CD14-positive monocyte (primary cell): ENCODE measurements around the gene COLEC11. TPM values are rescaled to one million over a fixed set of nuclear protein-coding genes. Genes with fewer than 3 reads are reported as not detected.
A peak's percentile ranks its signal among the peaks of the same experiment; 100 is the strongest.

Experiments
- DNase-seq, 3 donors: peaks; one replicate each; pipeline ENCODE4 v3.0.0-alpha.2; 2011 to 2022
- H2AFZ ChIP-seq: 2 replicates; pipeline ENCODE4 v1.6.0; 2012; ENCODE audit warnings: mild to moderate bottlenecking, low read depth, low read length, inconsistent platforms; ENCODE audit not compliant: insufficient read depth, poor library complexity, severe bottlenecking
- H3K27ac ChIP-seq, 2 donors: 1 replicate in 1 of 2; 2 replicates in 1 of 2; pipeline ENCODE4 v1.5.1; 2012 to 2013; ENCODE audit warnings: low read length in 2 of 2, control low read depth in 1 of 2, inconsistent platforms in 1 of 2, low read depth in 1 of 2, mild to moderate bottlenecking in 1 of 2
- H3K27me3 ChIP-seq, 2 donors: one replicate each; pipeline versions ENCODE4 v1.6.0 to v1.6.1; 2011 to 2013; ENCODE audit warnings: low read length in 2 of 2; ENCODE audit not compliant: control insufficient read depth in 2 of 2, insufficient read depth in 2 of 2
- H3K36me3 ChIP-seq, 2 donors: replicated peaks in 1 of 2; 1 replicate in 1 of 2; 2 replicates in 1 of 2; pipeline versions ENCODE4 v1.5.1 to v1.6.1; 2012 to 2013; ENCODE audit warnings: low read length in 2 of 2, control low read depth in 1 of 2, inconsistent platforms in 1 of 2, mild to moderate bottlenecking in 1 of 2; ENCODE audit not compliant: insufficient read depth in 2 of 2, control insufficient read depth in 1 of 2
- H3K4me1 ChIP-seq, 2 donors: 1 replicate in 1 of 2; 2 replicates in 1 of 2; pipeline versions ENCODE4 v1.5.1 to v1.6.1; 2012 to 2013; ENCODE audit warnings: low read length in 2 of 2, control low read depth in 1 of 2, inconsistent platforms in 1 of 2, mild to moderate bottlenecking in 1 of 2, moderate library complexity in 1 of 2; ENCODE audit not compliant: insufficient read depth in 2 of 2, control insufficient read depth in 1 of 2
- H3K4me2 ChIP-seq: replicated peaks from 2 replicates; pipeline ENCODE3; 2012; ENCODE audit warnings: low read length, moderate library complexity, mild to moderate bottlenecking; ENCODE audit not compliant: poor library complexity, severe bottlenecking; ENCODE audit errors: extremely low read depth
- H3K4me3 ChIP-seq, 3 experiments: fragments of 200-600 bp in 1 of 3; sonication (generic) in 1 of 3; replicated peaks in 1 of 3; 1 replicate in 2 of 3; 2 replicates in 1 of 3; pipeline ENCODE4 v1.5.1; 2011 to 2013; ENCODE audit warnings: low read length in 3 of 3, mild to moderate bottlenecking in 3 of 3, control low read depth in 2 of 3, low read depth in 2 of 3, inconsistent platforms in 1 of 3, moderate library complexity in 1 of 3
- H3K79me2 ChIP-seq: 2 replicates; pipeline ENCODE4 v1.6.0; 2012; ENCODE audit warnings: mild to moderate bottlenecking, control low read depth, inconsistent platforms, low read length, moderate library complexity; ENCODE audit not compliant: insufficient read depth
- H3K9ac ChIP-seq: 2 replicates; pipeline ENCODE4 v1.6.0; 2017; ENCODE audit warnings: low read length, mild to moderate bottlenecking; ENCODE audit not compliant: insufficient read depth, poor library complexity, severe bottlenecking
- H3K9me3 ChIP-seq, 2 donors: replicated peaks in 1 of 2; 1 replicate in 1 of 2; 2 replicates in 1 of 2; pipeline versions ENCODE4 v1.5.1 to v1.6.1; 2012 to 2013; ENCODE audit warnings: low read length in 2 of 2, control low read depth in 1 of 2; ENCODE audit not compliant: control insufficient read depth in 1 of 2, insufficient read depth in 1 of 2
- H4K20me1 ChIP-seq: 2 replicates; pipeline ENCODE4 v1.6.0; 2012; ENCODE audit warnings: mild to moderate bottlenecking, low read length, control low read depth, moderate library complexity; ENCODE audit not compliant: insufficient read depth
- H3K27ac Mint-ChIP-seq, 7 donors: one replicate each; pipeline ENCODE4 v1.8.0; 2020; ENCODE audit warnings: mild to moderate bottlenecking in 7 of 7, mixed read lengths in 7 of 7, moderate library complexity in 6 of 7, inconsistent platforms in 2 of 7
- H3K27me3 Mint-ChIP-seq, 3 donors: one replicate each; pipeline ENCODE4 v1.8.0; 2021 to 2022; ENCODE audit warnings: low read depth in 3 of 3, mild to moderate bottlenecking in 3 of 3, mixed read lengths in 3 of 3, moderate library complexity in 3 of 3, inconsistent platforms in 1 of 3
- H3K36me3 Mint-ChIP-seq, 2 donors: one replicate each; pipeline ENCODE4 v1.8.0; 2020; ENCODE audit warnings: mixed read lengths in 2 of 2, inconsistent platforms in 1 of 2, mild to moderate bottlenecking in 1 of 2
- H3K4me1 Mint-ChIP-seq: one replicate; pipeline ENCODE4 v1.8.0; 2020; ENCODE audit warnings: mild to moderate bottlenecking, mixed read lengths
- H3K4me3 Mint-ChIP-seq, 2 donors: one replicate each; pipeline ENCODE4 v1.8.0; 2020; ENCODE audit warnings: mild to moderate bottlenecking in 2 of 2, mixed read lengths in 2 of 2, moderate library complexity in 1 of 2
- H3K9me3 Mint-ChIP-seq, 7 donors: one replicate each; pipeline ENCODE4 v1.8.0; 2020 to 2022; ENCODE audit warnings: mixed read lengths in 7 of 7, mild to moderate bottlenecking in 6 of 7, moderate library complexity in 6 of 7, inconsistent platforms in 2 of 7
- CTCF ChIP-seq: fragments of 200-600 bp; IDR thresholded peaks from one replicate; pipeline ENCODE4 v1.8.0; 2022; ENCODE audit warnings: antibody characterized with exemption, mild to moderate bottlenecking
- WGBS: methylation state at CpG from one replicate; pipeline ENCODE4 v1.1.5; 2013; ENCODE audit warnings: missing lambda C conversion rate; ENCODE audit not compliant: insufficient coverage; 5-methylcytosine and 5-hydroxymethylcytosine counted together
- intact Hi-C, 2 donors: fragments of 100-400 bp; cut with micrococcal nuclease; formaldehyde crosslinking; loops; one replicate each; pipeline versions ENCODE4 v1.15.0 to v1.15.1; 2023
- polyA plus RNA-seq, 3 donors: library from polyadenylated mRNA; depleted of rRNA in 1 of 3; unstranded in 2 of 3; stranded (reverse) in 1 of 3; fragments of 300-500 nt in 2 of 3; fragments of >200 nt in 1 of 3; fragmentation: Illumina TruSeq in 2 of 3; gene quantifications; 1 replicate in 2 of 3; 2 replicates in 1 of 3; pipeline ENCODE4 v1.2.3, GENCODE V29; 2012 to 2021

The COLEC11 gene
- polyA plus RNA-seq, 3 donors: not detected

- peaks cover 0 to 12% of the 10 kb centered on the region in 2 donors for H3K27me3 ChIP-seq
- H3K36me3 ChIP-seq: no peaks in the 10 kb centered on the region
- Mint-ChIP-seq H3K36me3 (no peaks in the 10 kb centered on the region), H3K27ac (no peak overlapping the region), H3K4me1 (peaks cover 7% of the 10 kb centered on the region), H3K4me3 (no peak overlapping the region), H3K9me3 (peaks cover 0 to 4% (median 0%) of the 10 kb centered on the region in 7 donors), H3K27me3 (peaks cover 14 to 27% (median 15%) of the 10 kb centered on the region in 3 donors)
- no peaks in the 10 kb centered on the region for H3K9me3 ChIP-seq
- H3K79me2 ChIP-seq: no peaks in the 10 kb centered on the region
- H2AFZ ChIP-seq: no peak overlapping the region
- WGBS: 83% methylated on average over 1 of the region's 6 CpGs
- no peak overlapping the region for H3K4me3 ChIP-seq
- peaks cover 0 to 4% of the 10 kb centered on the region in 2 donors for H3K4me1 ChIP-seq
- H3K27ac ChIP-seq: no peak overlapping the region
- H3K4me2 ChIP-seq: no peak overlapping the region
- intact Hi-C loops: no loop called here
- no peak for TF ChIP-seq CTCF
- no peak for DNase-seq
- no peak overlapping the region for H3K9ac ChIP-seq
- H4K20me1 ChIP-seq: no peaks in the 10 kb centered on the region
Observed at GRCh38 chr2:3597567-3597966, 2.7 kb downstream of the COLEC11 start.

- peaks cover 15 to 27% (median 16%) of the 10 kb centered on the region in 3 donors for H3K27me3 Mint-ChIP-seq
- H3K27ac Mint-ChIP-seq: peak overlapping the region in 1 of 7 donors; percentile 15
- Histone ChIP-seq H3K4me2 (no peak overlapping the region), H3K36me3 (no peaks in the 10 kb centered on the region), H3K79me2 (no peaks in the 10 kb centered on the region), H3K4me1 (peaks cover 0 to 4% of the 10 kb centered on the region in 2 donors), H3K9me3 (no peaks in the 10 kb centered on the region), H3K9ac (no peak overlapping the region), H3K4me3 (no peak overlapping the region), H4K20me1 (no peaks in the 10 kb centered on the region), H3K27ac (no peak overlapping the region), H2AFZ (no peak overlapping the region), H3K27me3 (peaks cover 0 to 12% of the 10 kb centered on the region in 2 donors)
- intact Hi-C loops: no loop called here
- H3K9me3 Mint-ChIP-seq: peaks cover 0 to 4% (median 0%) of the 10 kb centered on the region in 7 donors
- H3K4me3 Mint-ChIP-seq: peak overlapping the region in 1 of 2 donors; percentile 6
- no peak for TF ChIP-seq CTCF
- 88% methylated on average over 20 of the region's 22 CpGs for WGBS
- no peaks in the 10 kb centered on the region for H3K36me3 Mint-ChIP-seq
- no peak for DNase-seq
- H3K4me1 Mint-ChIP-seq: peaks cover 7% of the 10 kb centered on the region
Observed at GRCh38 chr2:3598197-3598910, 3.4 kb downstream of the COLEC11 start.
